ENCODE data around the gene ABCG2. TPM values are rescaled to one million over a fixed set of nuclear protein-coding genes. Genes with fewer than 3 reads are reported as not detected.

The ABCG2 gene
- polyA plus RNA-seq, 1 of the 3 experiments (the other 2 are of a cell fraction), result 0.02 TPM

DNA sequence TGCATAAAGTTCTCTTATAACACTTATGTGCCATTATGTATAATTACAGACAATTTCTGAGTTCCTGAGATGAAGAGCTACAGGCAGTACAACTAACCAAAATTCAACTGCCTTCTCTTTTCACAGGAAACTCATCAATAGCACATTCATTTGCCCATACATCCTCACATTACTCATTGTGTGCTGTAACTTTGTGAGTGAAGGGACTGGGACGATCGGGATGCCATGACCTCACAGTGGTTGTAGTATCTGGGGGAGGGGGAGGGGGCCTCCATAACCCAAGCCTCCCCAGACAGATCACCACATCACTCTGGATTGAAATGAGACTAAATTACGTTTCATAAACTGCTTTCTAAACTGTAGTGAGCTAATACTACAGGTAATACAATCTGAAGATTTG, 60.7 kb downstream of the ABCG2 start:
- H3K4me2 ChIP-seq, result no peak overlapping the region
- H3K9me2 ChIP-seq, result no peaks in the 10 kb centered on the region
- H3K36me3 ChIP-seq (replicated peaks in 1 of 2; ENCODE audit: control insufficient read depth in 1 of 2, insufficient read depth in 2 of 2, low read length in 1 of 2), result no peaks in the 10 kb centered on the region
- H3K9ac ChIP-seq, result no peak overlapping the region
- TF ChIP-seq GABPA (IDR thresholded peaks at IDR 0.05; ENCODE audit: low read depth) (no peak), RCOR1 (IDR thresholded peaks at IDR 0.05; ENCODE audit: low read length) (no peak), RXRA (IDR thresholded peaks at IDR 0.05; ENCODE audit: borderline replicate concordance, low read depth) (no peak), FOSL2 (IDR thresholded peaks at IDR 0.05; ENCODE audit: borderline replicate concordance, low read depth) (no peak), NFIC (IDR thresholded peaks at IDR 0.05; ENCODE audit: borderline replicate concordance) (no peak), ELF1 (IDR thresholded peaks at IDR 0.05) (no peak), YY1 (IDR thresholded peaks at IDR 0.05; ENCODE audit: low read depth) (no peak), CHD2 (IDR thresholded peaks at IDR 0.05; ENCODE audit: low read length, partially characterized antibody) (no peak), FOXJ3 (CRISPR knock-in tag; IDR thresholded peaks at IDR 0.05) (no peak)
- no peaks in the 10 kb centered on the region for H4K20me1 ChIP-seq (ENCODE audit: insufficient read depth)
- H3K4me1 ChIP-seq (ENCODE audit: control insufficient read depth in 1 of 2, insufficient read depth in 2 of 2, low read depth in 1 of 2, low read length in 1 of 2), result no peaks in the 10 kb centered on the region; a peak in 1 of 4 replicates
- H3K27me3 ChIP-seq (ENCODE audit: insufficient read depth), result no peaks in the 10 kb centered on the region
- no peaks in the 10 kb centered on the region for H3F3A ChIP-seq (replicated peaks; ENCODE audit: insufficient read depth)
- WGBS (ENCODE audit: low lambda C conversion rate), result 49% methylated on average over 3 of the region's 3 CpGs
- H3K9me3 ChIP-seq, result no peaks in the 10 kb centered on the region
- ChIA-PET CTCF (no interaction called here), POLR2A (no interaction called here)
- no peak overlapping the region for H2AFZ ChIP-seq (ENCODE audit: low read depth)
- no peak for DNase-seq
- no peak overlapping the region for H3K4me3 ChIP-seq (ENCODE audit: low read depth in 2 of 2, low read length in 1 of 2)
- no peak overlapping the region for H3K27ac ChIP-seq (ENCODE audit: low read depth in 2 of 2, low read length in 1 of 2)
- no peaks in the 10 kb centered on the region for H3K79me2 ChIP-seq (ENCODE audit: insufficient read depth)

DNA sequence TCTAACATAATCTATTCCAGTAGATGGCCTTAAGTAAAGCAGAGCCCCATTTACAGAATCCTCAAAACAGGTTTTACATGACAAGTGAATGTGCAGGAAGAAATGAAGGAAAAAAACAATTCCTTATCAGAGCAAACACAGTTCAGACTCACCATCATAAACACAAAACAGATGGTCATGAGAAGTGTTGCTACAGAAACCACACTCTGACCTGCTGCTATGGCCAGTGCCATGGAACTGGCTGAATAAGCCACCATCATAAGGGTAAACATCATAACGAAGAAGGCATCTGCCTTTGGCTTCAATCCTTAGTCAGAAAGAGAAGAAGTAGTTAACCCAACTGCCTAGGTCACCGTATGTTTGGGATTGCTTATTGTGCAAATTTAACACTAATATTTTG, 61.1 kb downstream of the ABCG2 start:
- H3K27me3 ChIP-seq (ENCODE audit: insufficient read depth), result no peaks in the 10 kb centered on the region
- H3K9me3 ChIP-seq, result no peaks in the 10 kb centered on the region
- H3K4me1 ChIP-seq (ENCODE audit: control insufficient read depth in 1 of 2, insufficient read depth in 2 of 2, low read depth in 1 of 2, low read length in 1 of 2), result no peaks in the 10 kb centered on the region; a peak in 1 of 4 replicates
- no peak overlapping the region for H2AFZ ChIP-seq (ENCODE audit: low read depth)
- no peaks in the 10 kb centered on the region for H3F3A ChIP-seq (replicated peaks; ENCODE audit: insufficient read depth)
- CTCF ChIA-PET, result interaction anchor here (0.7 to 1.4 kb wide), 2 partner anchors 11 to 64 kb away, joined by 3 read pairs; no protein-coding TSS in a partner anchor
- no peaks in the 10 kb centered on the region for H3K79me2 ChIP-seq (ENCODE audit: insufficient read depth)
- 43% methylated on average over 2 of the region's 2 CpGs for WGBS (ENCODE audit: low lambda C conversion rate)
- no peak for TF ChIP-seq TCF12 (IDR thresholded peaks at IDR 0.05)
- TF ChIP-seq, protein P1, sequence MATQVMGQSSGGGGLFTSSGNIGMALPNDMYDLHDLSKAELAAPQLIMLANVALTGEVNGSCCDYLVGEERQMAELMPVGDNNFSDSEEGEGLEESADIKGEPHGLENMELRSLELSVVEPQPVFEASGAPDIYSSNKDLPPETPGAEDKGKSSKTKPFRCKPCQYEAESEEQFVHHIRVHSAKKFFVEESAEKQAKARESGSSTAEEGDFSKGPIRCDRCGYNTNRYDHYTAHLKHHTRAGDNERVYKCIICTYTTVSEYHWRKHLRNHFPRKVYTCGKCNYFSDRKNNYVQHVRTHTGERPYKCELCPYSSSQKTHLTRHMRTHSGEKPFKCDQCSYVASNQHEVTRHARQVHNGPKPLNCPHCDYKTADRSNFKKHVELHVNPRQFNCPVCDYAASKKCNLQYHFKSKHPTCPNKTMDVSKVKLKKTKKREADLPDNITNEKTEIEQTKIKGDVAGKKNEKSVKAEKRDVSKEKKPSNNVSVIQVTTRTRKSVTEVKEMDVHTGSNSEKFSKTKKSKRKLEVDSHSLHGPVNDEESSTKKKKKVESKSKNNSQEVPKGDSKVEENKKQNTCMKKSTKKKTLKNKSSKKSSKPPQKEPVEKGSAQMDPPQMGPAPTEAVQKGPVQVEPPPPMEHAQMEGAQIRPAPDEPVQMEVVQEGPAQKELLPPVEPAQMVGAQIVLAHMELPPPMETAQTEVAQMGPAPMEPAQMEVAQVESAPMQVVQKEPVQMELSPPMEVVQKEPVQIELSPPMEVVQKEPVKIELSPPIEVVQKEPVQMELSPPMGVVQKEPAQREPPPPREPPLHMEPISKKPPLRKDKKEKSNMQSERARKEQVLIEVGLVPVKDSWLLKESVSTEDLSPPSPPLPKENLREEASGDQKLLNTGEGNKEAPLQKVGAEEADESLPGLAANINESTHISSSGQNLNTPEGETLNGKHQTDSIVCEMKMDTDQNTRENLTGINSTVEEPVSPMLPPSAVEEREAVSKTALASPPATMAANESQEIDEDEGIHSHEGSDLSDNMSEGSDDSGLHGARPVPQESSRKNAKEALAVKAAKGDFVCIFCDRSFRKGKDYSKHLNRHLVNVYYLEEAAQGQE (IDR thresholded peaks at IDR 0.05; ENCODE audit: low read depth, low read length), result no peak
- TF ChIP-seq, protein P2, sequence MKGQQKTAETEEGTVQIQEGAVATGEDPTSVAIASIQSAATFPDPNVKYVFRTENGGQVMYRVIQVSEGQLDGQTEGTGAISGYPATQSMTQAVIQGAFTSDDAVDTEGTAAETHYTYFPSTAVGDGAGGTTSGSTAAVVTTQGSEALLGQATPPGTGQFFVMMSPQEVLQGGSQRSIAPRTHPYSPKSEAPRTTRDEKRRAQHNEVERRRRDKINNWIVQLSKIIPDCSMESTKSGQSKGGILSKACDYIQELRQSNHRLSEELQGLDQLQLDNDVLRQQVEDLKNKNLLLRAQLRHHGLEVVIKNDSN (IDR thresholded peaks at IDR 0.05; ENCODE audit: borderline replicate concordance, low read depth), result no peak
- no peak for TF ChIP-seq RAD21 (IDR thresholded peaks at IDR 0.05; ENCODE audit: low read length)
- no peak for TF ChIP-seq POLR2AphosphoS5 (IDR thresholded peaks at IDR 0.05; ENCODE audit: low read depth, low read length)
- H3K36me3 ChIP-seq (replicated peaks in 1 of 2; ENCODE audit: control insufficient read depth in 1 of 2, insufficient read depth in 2 of 2, low read length in 1 of 2), result no peaks in the 10 kb centered on the region
- H3K9ac ChIP-seq, result no peak overlapping the region
- H3K4me2 ChIP-seq, result no peak overlapping the region
- H3K27ac ChIP-seq (ENCODE audit: low read depth in 2 of 2, low read length in 1 of 2), result no peak overlapping the region
- no peaks in the 10 kb centered on the region for H3K9me2 ChIP-seq
- H4K20me1 ChIP-seq (ENCODE audit: insufficient read depth), result no peaks in the 10 kb centered on the region
- no peak for DNase-seq
- POLR2A ChIA-PET, result no interaction called here
- H3K4me3 ChIP-seq (ENCODE audit: low read depth in 2 of 2, low read length in 1 of 2), result no peak overlapping the region
